ENCODE data around the gene CNGA3. TPM values are rescaled to one million over a fixed set of nuclear protein-coding genes. Genes with fewer than 3 reads are reported as not detected.
A peak's percentile ranks its signal among the peaks of the same experiment; 100 is the strongest.

The CNGA3 gene
- total RNA-seq, 2 donors from 2014 or later = 1.1 TPM; not detected in 1

- Histone ChIP-seq H3K4me3 (no peak overlapping the region), H3K27me3 (replicated peaks; ENCODE audit: insufficient read depth) (no peaks in the 10 kb centered on the region), H3K9me3 (no peaks in the 10 kb centered on the region), H3K27ac (no peak overlapping the region), H3K36me3 (no peaks in the 10 kb centered on the region), H3K4me1 (replicated peaks) (no peaks in the 10 kb centered on the region)
- no peak for TF ChIP-seq POLR2AphosphoS5 (IDR thresholded peaks at IDR 0.05)
- intact Hi-C loops (cut with DNase I) = no loop called here
- no peak for DNase-seq (ENCODE audit: low spot score)
- WGBS = 59% methylated on average over 4 of the region's 4 CpGs
Observed at GRCh38 chr2:98436734-98437133, 90.5 kb downstream of the CNGA3 start.

GRCh38 chr2:98438190-98439133 lies 92.2 kb downstream of the CNGA3 start:
- Histone ChIP-seq H3K4me1 (replicated peaks) (no peaks in the 10 kb centered on the region), H3K27me3 (replicated peaks; ENCODE audit: insufficient read depth) (no peaks in the 10 kb centered on the region), H3K27ac (no peak overlapping the region), H3K4me3 (no peak overlapping the region), H3K36me3 (no peaks in the 10 kb centered on the region), H3K9me3 (no peaks in the 10 kb centered on the region)
- intact Hi-C loops (cut with DNase I) = no loop called here
- no peak for TF ChIP-seq CTCF (IDR thresholded peaks at IDR 0.05)
- TF ChIP-seq POLR2AphosphoS5 (IDR thresholded peaks at IDR 0.05) = no peak
- no peak for TF ChIP-seq POLR2A (IDR thresholded peaks at IDR 0.05)
- WGBS = 59% methylated on average over 1 of the region's 1 CpG
- no peak for DNase-seq (ENCODE audit: low spot score)

GRCh38 chr2:98441706-98442450 lies 95.6 kb downstream of the CNGA3 start:
- WGBS = 76% methylated on average over 7 of the region's 7 CpGs
- Histone ChIP-seq H3K4me3 (no peak overlapping the region), H3K27ac (no peak overlapping the region), H3K4me1 (replicated peaks) (no peaks in the 10 kb centered on the region), H3K36me3 (no peaks in the 10 kb centered on the region), H3K9me3 (no peaks in the 10 kb centered on the region), H3K27me3 (replicated peaks; ENCODE audit: insufficient read depth) (no peaks in the 10 kb centered on the region)
- TF ChIP-seq CTCF (IDR thresholded peaks at IDR 0.05) (no peak), POLR2AphosphoS5 (IDR thresholded peaks at IDR 0.05) (no peak), POLR2A (IDR thresholded peaks at IDR 0.05) (no peak)
- intact Hi-C loops (cut with DNase I) = no loop called here
- DNase-seq (ENCODE audit: low spot score) = no peak

- Histone ChIP-seq H3K27ac (no peak overlapping the region), H3K4me1 (replicated peaks) (no peaks in the 10 kb centered on the region), H3K36me3 (no peaks in the 10 kb centered on the region), H3K27me3 (replicated peaks; ENCODE audit: insufficient read depth) (no peaks in the 10 kb centered on the region), H3K4me3 (no peak overlapping the region), H3K9me3 (no peaks in the 10 kb centered on the region)
- TF ChIP-seq CTCF (IDR thresholded peaks at IDR 0.05) (no peak), POLR2A (IDR thresholded peaks at IDR 0.05) (no peak), POLR2AphosphoS5 (IDR thresholded peaks at IDR 0.05) (no peak)
- intact Hi-C loops (cut with DNase I) = no loop called here
- DNase-seq (ENCODE audit: low spot score) = no peak
- WGBS = 68% methylated on average over 4 of the region's 4 CpGs
Observed at GRCh38 chr2:98442488-98442887, 96.2 kb downstream of the CNGA3 start.

GRCh38 chr2:98444436-98445176 lies 98.3 kb downstream of the CNGA3 start, which contains the start of gene INPP4A:
INPP4A (plus strand) TSS chr2:98444858; CDS start chr2:98520049, 75,191 bp downstream.
- intact Hi-C loops (cut with DNase I) = no loop called here
- peak within 1 kb of the TSS; percentile 66 to 71 for H3K27ac ChIP-seq
- no peaks in the 10 kb centered on the region for H3K27me3 ChIP-seq (replicated peaks; ENCODE audit: insufficient read depth)
- H3K4me1 ChIP-seq (replicated peaks) = no peaks in the 10 kb centered on the region
- no peak for TF ChIP-seq POLR2AphosphoS5 (IDR thresholded peaks at IDR 0.05)
- TF ChIP-seq CTCF (IDR thresholded peaks at IDR 0.05) = peak in 1 of 4 experiments; percentile 45
- peak; percentile 69 for TF ChIP-seq POLR2A (IDR thresholded peaks at IDR 0.05)
- DNase-seq (ENCODE audit: low spot score) = peak; percentile 64
- WGBS = 1% methylated on average over 47 of the region's 75 CpGs
- H3K36me3 ChIP-seq = no peaks in the 10 kb centered on the region
- H3K4me3 ChIP-seq = peak within 1 kb of the TSS; percentile 69 to 70
- no peaks in the 10 kb centered on the region for H3K9me3 ChIP-seq

Data from prostate gland (tissue), 2 donors.